ENCODE data around the gene GAS2.

- TF ChIP-seq CTCF (IDR thresholded peaks at IDR 0.05) (no peak), POLR2A (IDR thresholded peaks at IDR 0.05) (no peak)
Observed at GRCh38 chr11:22798901-22799300, 132.5 kb downstream of the GAS2 start.
